ENCODE measurements around the gene DDX10.
"Not testable (repeated sequence)": the region's sequence is repeated elsewhere in the genome, so short reads cannot be mapped to it uniquely, and the experiment has no call there.

DDX10 gene

GRCh38 chr11:108768370-108768769 is 103.5 kb downstream of the DDX10 start:
- Histone ChIP-seq H3K4me1 (ENCODE audit: control insufficient read depth, insufficient read depth, low read length) (no peaks in the 10 kb centered on the region), H3K9ac (ENCODE audit: low read length) (no peak overlapping the region), H3K27ac (ENCODE audit: low read depth, low read length) (no peak overlapping the region), H3K27me3 (ENCODE audit: control insufficient read depth, insufficient read depth, low read length) (no peaks in the 10 kb centered on the region), H3K36me3 (ENCODE audit: control insufficient read depth, insufficient read depth, low read length) (no peaks in the 10 kb centered on the region), H3K4me3 (ENCODE audit: low read length) (no peak overlapping the region)

GRCh38 chr11:108768964-108769363 is 104.1 kb downstream of the DDX10 start:
- Histone ChIP-seq H3K4me1 (ENCODE audit: control insufficient read depth, insufficient read depth, low read length) (no peaks in the 10 kb centered on the region), H3K27me3 (ENCODE audit: control insufficient read depth, insufficient read depth, low read length) (no peaks in the 10 kb centered on the region), H3K27ac (ENCODE audit: low read depth, low read length) (no peak overlapping the region), H3K9ac (ENCODE audit: low read length) (no peak overlapping the region), H3K4me3 (ENCODE audit: low read length) (no peak overlapping the region), H3K36me3 (ENCODE audit: control insufficient read depth, insufficient read depth, low read length) (no peaks in the 10 kb centered on the region)

GRCh38 chr11:108774037-108774730 is 109.3 kb downstream of the DDX10 start:
- Histone ChIP-seq H3K4me3 (ENCODE audit: low read length) (no peak overlapping the region), H3K36me3 (ENCODE audit: control insufficient read depth, insufficient read depth, low read length) (no peaks in the 10 kb centered on the region), H3K27me3 (ENCODE audit: control insufficient read depth, insufficient read depth, low read length) (no peaks in the 10 kb centered on the region), H3K9ac (ENCODE audit: low read length) (no peak overlapping the region), H3K27ac (ENCODE audit: low read depth, low read length) (no peak overlapping the region), H3K4me1 (ENCODE audit: control insufficient read depth, insufficient read depth, low read length) (no peaks in the 10 kb centered on the region)

GRCh38 chr11:108775324-108775723 is 110.5 kb downstream of the DDX10 start:
- H3K36me3 ChIP-seq (ENCODE audit: control insufficient read depth, insufficient read depth, low read length) = no peaks in the 10 kb centered on the region
- no peak overlapping the region for H3K9ac ChIP-seq (ENCODE audit: low read length)
- H3K27me3 ChIP-seq (ENCODE audit: control insufficient read depth, insufficient read depth, low read length) = no peaks in the 10 kb centered on the region
- no peaks in the 10 kb centered on the region for H3K4me1 ChIP-seq (ENCODE audit: control insufficient read depth, insufficient read depth, low read length)
- no peak overlapping the region for H3K4me3 ChIP-seq (ENCODE audit: low read length)
- no peak overlapping the region for H3K27ac ChIP-seq (ENCODE audit: low read depth, low read length)

GRCh38 chr11:108779147-108779546 is 114.3 kb downstream of the DDX10 start:
- not testable (repeated sequence) for H3K4me1 ChIP-seq (ENCODE audit: control insufficient read depth, insufficient read depth, low read length); H3K4me3 ChIP-seq (ENCODE audit: low read length); H3K9ac ChIP-seq (ENCODE audit: low read length); H3K27ac ChIP-seq (ENCODE audit: low read depth, low read length); H3K27me3 ChIP-seq (ENCODE audit: control insufficient read depth, insufficient read depth, low read length); H3K36me3 ChIP-seq (ENCODE audit: control insufficient read depth, insufficient read depth, low read length)

GRCh38 chr11:108780119-108780518 is 115.2 kb downstream of the DDX10 start:
- H3K4me1 ChIP-seq (ENCODE audit: control insufficient read depth, insufficient read depth, low read length) = no peaks in the 10 kb centered on the region
- no peak overlapping the region for H3K27ac ChIP-seq (ENCODE audit: low read depth, low read length)
- no peak overlapping the region for H3K4me3 ChIP-seq (ENCODE audit: low read length)
- H3K27me3 ChIP-seq (ENCODE audit: control insufficient read depth, insufficient read depth, low read length) = no peaks in the 10 kb centered on the region
- H3K9ac ChIP-seq (ENCODE audit: low read length) = no peak overlapping the region
- H3K36me3 ChIP-seq (ENCODE audit: control insufficient read depth, insufficient read depth, low read length) = no peaks in the 10 kb centered on the region

GRCh38 chr11:108781946-108782345 is 117.1 kb downstream of the DDX10 start:
- H3K4me3 ChIP-seq (ENCODE audit: low read length) = no peak overlapping the region
- no peak overlapping the region for H3K9ac ChIP-seq (ENCODE audit: low read length)
- H3K36me3 ChIP-seq (ENCODE audit: control insufficient read depth, insufficient read depth, low read length) = no peaks in the 10 kb centered on the region
- H3K27ac ChIP-seq (ENCODE audit: low read depth, low read length) = no peak overlapping the region
- H3K4me1 ChIP-seq (ENCODE audit: control insufficient read depth, insufficient read depth, low read length) = no peaks in the 10 kb centered on the region
- no peaks in the 10 kb centered on the region for H3K27me3 ChIP-seq (ENCODE audit: control insufficient read depth, insufficient read depth, low read length)

GRCh38 chr11:108786281-108786990 is 121.6 kb downstream of the DDX10 start:
- H3K9ac ChIP-seq (ENCODE audit: low read length) = no peak overlapping the region
- no peaks in the 10 kb centered on the region for H3K27me3 ChIP-seq (ENCODE audit: control insufficient read depth, insufficient read depth, low read length)
- no peaks in the 10 kb centered on the region for H3K4me1 ChIP-seq (ENCODE audit: control insufficient read depth, insufficient read depth, low read length)
- no peak overlapping the region for H3K27ac ChIP-seq (ENCODE audit: low read depth, low read length)
- no peaks in the 10 kb centered on the region for H3K36me3 ChIP-seq (ENCODE audit: control insufficient read depth, insufficient read depth, low read length)
- H3K4me3 ChIP-seq (ENCODE audit: low read length) = no peak overlapping the region

- Histone ChIP-seq H3K4me1 (ENCODE audit: control insufficient read depth, insufficient read depth, low read length) (no peaks in the 10 kb centered on the region), H3K27me3 (ENCODE audit: control insufficient read depth, insufficient read depth, low read length) (no peaks in the 10 kb centered on the region), H3K27ac (ENCODE audit: low read depth, low read length) (no peak overlapping the region), H3K4me3 (ENCODE audit: low read length) (no peak overlapping the region), H3K9ac (ENCODE audit: low read length) (no peak overlapping the region), H3K36me3 (ENCODE audit: control insufficient read depth, insufficient read depth, low read length) (no peaks in the 10 kb centered on the region)
Measured at GRCh38 chr11:108787105-108787504, 122.2 kb downstream of the DDX10 start.

- Histone ChIP-seq H3K27me3 (ENCODE audit: control insufficient read depth, insufficient read depth, low read length) (no peaks in the 10 kb centered on the region), H3K4me1 (ENCODE audit: control insufficient read depth, insufficient read depth, low read length) (no peaks in the 10 kb centered on the region), H3K4me3 (ENCODE audit: low read length) (no peak overlapping the region), H3K9ac (ENCODE audit: low read length) (no peak overlapping the region), H3K27ac (ENCODE audit: low read depth, low read length) (no peak overlapping the region), H3K36me3 (ENCODE audit: control insufficient read depth, insufficient read depth, low read length) (no peaks in the 10 kb centered on the region)
Measured at GRCh38 chr11:108788565-108789199, 123.8 kb downstream of the DDX10 start.

GRCh38 chr11:108790501-108791299 is 125.8 kb downstream of the DDX10 start:
- no peaks in the 10 kb centered on the region for H3K36me3 ChIP-seq (ENCODE audit: control insufficient read depth, insufficient read depth, low read length)
- no peaks in the 10 kb centered on the region for H3K27me3 ChIP-seq (ENCODE audit: control insufficient read depth, insufficient read depth, low read length)
- no peak overlapping the region for H3K9ac ChIP-seq (ENCODE audit: low read length)
- H3K27ac ChIP-seq (ENCODE audit: low read depth, low read length) = no peak overlapping the region
- no peak overlapping the region for H3K4me3 ChIP-seq (ENCODE audit: low read length)
- H3K4me1 ChIP-seq (ENCODE audit: control insufficient read depth, insufficient read depth, low read length) = no peaks in the 10 kb centered on the region

GRCh38 chr11:108793138-108793537 is 128.3 kb downstream of the DDX10 start:
- Histone ChIP-seq H3K4me3 (ENCODE audit: low read length) (no peak overlapping the region), H3K9ac (ENCODE audit: low read length) (no peak overlapping the region)

More at GRCh38 chr11:108793138-108793537, 128.3 kb downstream of the DDX10 start:
- H3K27ac ChIP-seq (ENCODE audit: low read depth, low read length) = no peak overlapping the region
- no peaks in the 10 kb centered on the region for H3K27me3 ChIP-seq (ENCODE audit: control insufficient read depth, insufficient read depth, low read length)
- H3K4me1 ChIP-seq (ENCODE audit: control insufficient read depth, insufficient read depth, low read length) = no peaks in the 10 kb centered on the region
- H3K36me3 ChIP-seq (ENCODE audit: control insufficient read depth, insufficient read depth, low read length) = no peaks in the 10 kb centered on the region

Data from rectal smooth muscle tissue (tissue), 1 donor.